Measurements from ENCODE around the gene DNAJC27.

The DNAJC27 gene

GRCh38 chr2:24906466-24906865 lies 65.3 kb downstream of the DNAJC27 start:
- DNase-seq, result no peak

GRCh38 chr2:24903161-24904103 lies 68.3 kb downstream of the DNAJC27 start:
- DNase-seq, result no peak

- DNase-seq, result no peak
These were observed 72.3 kb downstream of the DNAJC27 start for GRCh38 chr2:24899361-24899910.

- no peak for DNase-seq
These were observed 73.3 kb downstream of the DNAJC27 start for GRCh38 chr2:24898122-24899109.

GRCh38 chr2:24894750-24895149 lies 77.0 kb downstream of the DNAJC27 start:
- DNase-seq, result no peak

- no peak for DNase-seq
These were observed 77.8 kb downstream of the DNAJC27 start for GRCh38 chr2:24893934-24894333.

All from NCI-H524 (cell line).